CD4-positive, alpha-beta T cell treated with Interleukin-12 subunit alpha and Interleukin-12 subunit beta, for 1 hour (primary cell): ENCODE measurements around the gene RANGRF.
A peak's percentile ranks its signal among the peaks of the same experiment; 100 is the strongest.

Experiments
- DNase-seq: peaks from one replicate; pipeline ENCODE4 v3.0.0-alpha.2; 2020

Gene RANGRF

GRCh38 chr17:8314797-8315763 lies 26.6 kb downstream of the RANGRF start:
- no peak for DNase-seq

- no peak for DNase-seq
Measured at GRCh38 chr17:8315764-8316217, 27.3 kb downstream of the RANGRF start.

GRCh38 chr17:8318010-8318935 lies 29.8 kb downstream of the RANGRF start:
- no peak for DNase-seq

GRCh38 chr17:8320262-8320661 lies 31.8 kb downstream of the RANGRF start:
- no peak for DNase-seq

- DNase-seq: no peak
Measured at GRCh38 chr17:8320990-8321389, 32.5 kb downstream of the RANGRF start.

GRCh38 chr17:8322061-8322460 lies 33.6 kb downstream of the RANGRF start:
- DNase-seq: no peak

- DNase-seq: no peak
Measured at GRCh38 chr17:8324132-8324531, 35.7 kb downstream of the RANGRF start.

- no peak for DNase-seq
Measured at GRCh38 chr17:8324923-8325322, 36.5 kb downstream of the RANGRF start.

GRCh38 chr17:8326511-8327302 lies 38.2 kb downstream of the RANGRF start:
- peak; percentile 5 for DNase-seq

- no peak for DNase-seq
Measured at GRCh38 chr17:8327303-8327649, 38.8 kb downstream of the RANGRF start.

GRCh38 chr17:8332128-8332527 lies 43.7 kb downstream of the RANGRF start:
- DNase-seq: no peak

GRCh38 chr17:8332688-8333087 lies 44.2 kb downstream of the RANGRF start:
- DNase-seq: no peak

- no peak for DNase-seq
Measured at GRCh38 chr17:8333281-8333680, 44.8 kb downstream of the RANGRF start.

- DNase-seq: no peak
Measured at GRCh38 chr17:8337802-8338752, 49.6 kb downstream of the RANGRF start.

GRCh38 chr17:8338753-8339140 lies 50.3 kb downstream of the RANGRF start:
- no peak for DNase-seq

- DNase-seq: no peak
Measured at GRCh38 chr17:8339540-8339939, 51.1 kb downstream of the RANGRF start, which contains the start of gene ODF4. ODF4 (plus strand) TSS chr17:8339840; CDS start chr17:8340052, 212 bp downstream.
